HepG2 (cell line): Measurements from ENCODE around the gene MYH9. TPM values are rescaled to one million over a fixed set of nuclear protein-coding genes. Genes with fewer than 3 reads are reported as not detected.
A peak's percentile ranks its signal among the peaks of the same experiment; 100 is the strongest.

ENCODE experiments used
- CREM ChIP-seq, 2 experiments: sonication (generic) in 1 of 2; formaldehyde crosslinking in 1 of 2; IDR thresholded peaks; 2 replicates each; pipeline versions ENCODE4 v1.4.0 to v1.6.1; 2016 to 2020; ENCODE audit warnings: antibody characterized with exemption in 1 of 2, mild to moderate bottlenecking in 1 of 2, missing genetic modification reagents in 1 of 2
- DR1 ChIP-seq: sonication (generic); formaldehyde crosslinking; IDR thresholded peaks from 2 replicates; pipeline ENCODE4 v1.8.0; 2021; ENCODE audit warnings: mild to moderate bottlenecking, missing genetic modification reagents, inconsistent platforms
- FOSL2 ChIP-seq: sonication (generic); formaldehyde crosslinking; IDR thresholded peaks from 2 replicates; pipeline ENCODE4 v1.4.0; 2020; ENCODE audit warnings: missing genetic modification reagents
- HIC2 ChIP-seq: sonication (generic); formaldehyde crosslinking; IDR thresholded peaks from 2 replicates; pipeline ENCODE4 v1.9.0; 2022; ENCODE audit warnings: low read depth, missing genetic modification reagents
- IRF9 ChIP-seq: sonication (generic); formaldehyde crosslinking; IDR thresholded peaks from 2 replicates; pipeline ENCODE4 v1.8.0; 2022; ENCODE audit warnings: missing genetic modification reagents, mild to moderate bottlenecking, borderline replicate concordance
- KAT2B ChIP-seq: fragments of 150-350 bp; IDR thresholded peaks from 2 replicates; pipeline ENCODE4 v1.6.1; 2014; ENCODE audit warnings: low read depth, low read length, borderline replicate concordance
- MAZ ChIP-seq, 2 experiments: sonication (generic) in 1 of 2; formaldehyde crosslinking in 1 of 2; IDR thresholded peaks; 2 replicates each; pipeline versions ENCODE4 v1.5.0 to v1.6.1; 2012 to 2020; ENCODE audit warnings: low read depth in 2 of 2, mild to moderate bottlenecking in 2 of 2, borderline replicate concordance in 1 of 2, improper control_type of control experiment in 1 of 2, low read length in 1 of 2, missing genetic modification reagents in 1 of 2, moderate library complexity in 1 of 2
- MEIS2 ChIP-seq: sonication (generic); formaldehyde crosslinking; IDR thresholded peaks from 2 replicates; pipeline ENCODE4 v1.9.0; 2021; ENCODE audit warnings: mild to moderate bottlenecking, missing genetic modification reagents
- SCMH1 ChIP-seq: sonication (generic); formaldehyde crosslinking; IDR thresholded peaks from 2 replicates; pipeline ENCODE4 v1.9.0; 2021; ENCODE audit warnings: missing genetic modification reagents, mild to moderate bottlenecking, borderline replicate concordance
- SKI ChIP-seq: fragments of 450-650 bp; IDR thresholded peaks from one replicate; pipeline ENCODE4 v1.6.1; 2018; ENCODE audit warnings: mild to moderate bottlenecking; ENCODE audit not compliant: partially characterized antibody
- ZBTB43 ChIP-seq: sonication (generic); formaldehyde crosslinking; conservative IDR thresholded peaks from 2 replicates; pipeline ENCODE4 v1.4.0; 2020; ENCODE audit warnings: missing genetic modification reagents
- ZKSCAN8 ChIP-seq: IDR thresholded peaks from 2 replicates; pipeline ENCODE4 v1.6.1; 2016; ENCODE audit warnings: borderline replicate concordance, missing genetic modification reagents, missing compliant biosample characterization
- ZNF138 ChIP-seq: sonication (generic); formaldehyde crosslinking; IDR thresholded peaks from 2 replicates; pipeline ENCODE4 v1.5.0; 2020; ENCODE audit warnings: mild to moderate bottlenecking, low read depth, missing genetic modification reagents
- ZNF34 ChIP-seq: sonication (generic); formaldehyde crosslinking; IDR thresholded peaks from 2 replicates; pipeline ENCODE4 v1.4.0; 2020; ENCODE audit warnings: mild to moderate bottlenecking, missing genetic modification reagents, borderline replicate concordance
- ZNF598 ChIP-seq: sonication (generic); formaldehyde crosslinking; IDR thresholded peaks from 2 replicates; pipeline ENCODE4 v1.5.1; 2020; ENCODE audit warnings: mild to moderate bottlenecking, missing genetic modification reagents, borderline replicate concordance
- ZNF609 ChIP-seq: sonication (generic); formaldehyde crosslinking; IDR thresholded peaks from 2 replicates; pipeline ENCODE4 v1.4.0; 2020; ENCODE audit warnings: mild to moderate bottlenecking, missing genetic modification reagents, borderline replicate concordance
- ZSCAN22 ChIP-seq: sonication (generic); formaldehyde crosslinking; IDR thresholded peaks from 2 replicates; pipeline ENCODE4 v1.4.0; 2020; ENCODE audit warnings: mild to moderate bottlenecking, missing genetic modification reagents
- polyA plus RNA-seq, 8 experiments: library from polyadenylated mRNA; depleted of rRNA in 3 of 8; stranded (reverse) in 7 of 8; unstranded in 1 of 8; fragments of >200 nt; fragmentation: Illumina TruSeq in 4 of 8; extraction: Trizol in 4 of 8; gene quantifications; 2 replicates each; pipeline versions ENCODE4 v1.2.1 to v1.2.3, GENCODE V29; 2011 to 2016; ENCODE audit warnings: low read depth in 4 of 8, missing spikeins in 1 of 8, mixed read lengths in 1 of 8; ENCODE audit not compliant: insufficient read depth in 1 of 8
- total RNA-seq, 5 experiments: library from RNA; depleted of rRNA; stranded (reverse); fragments of >200 nt; fragmentation: Illumina TruSeq; extraction: Trizol; gene quantifications; 2 replicates each; pipeline ENCODE4 v1.2.3, GENCODE V29; 2016; ENCODE audit warnings: low read depth in 1 of 5

Gene MYH9
- total and polyA plus RNA-seq, 2 of the 13 experiments (the other 11 are each of a cell fraction or from before 2014, with no cell fraction given): 50.7 to 98.5 TPM

- no peak for TF ChIP-seq ZBTB43 (CRISPR knock-in tag)
- TF ChIP-seq KAT2B: no peak
- no peak for TF ChIP-seq SCMH1 (CRISPR knock-in tag)
- TF ChIP-seq ZKSCAN8 (CRISPR knock-in tag): no peak
- no peak for TF ChIP-seq SKI
- no peak; the same call in 1 of the 2 replicates for TF ChIP-seq CREM (IDR thresholded peaks at IDR 0.05)
- TF ChIP-seq CREM (CRISPR knock-in tag; IDR thresholded peaks at IDR 0.05): no peak
- TF ChIP-seq ZNF609 (CRISPR knock-in tag): peak; percentile 60; the same call in 1 of the 2 replicates
- TF ChIP-seq MAZ (IDR thresholded peaks at IDR 0.05; ENCODE audit: borderline replicate concordance, low read depth, low read length): peak; percentile 44; the same call in 1 of the 2 replicates
- TF ChIP-seq MAZ (CRISPR knock-in tag; IDR thresholded peaks at IDR 0.05; ENCODE audit: low read depth): peak; percentile 59
- TF ChIP-seq MEIS2 (CRISPR knock-in tag): no peak
- TF ChIP-seq ZNF598 (CRISPR knock-in tag): peak; percentile 69; the same call in 1 of the 2 replicates
- TF ChIP-seq HIC2: peak; percentile 62; the same call in 1 of the 2 replicates
- TF ChIP-seq ZNF138: no peak
- TF ChIP-seq FOSL2 (CRISPR knock-in tag): peak; percentile 18; the same call in 1 of the 2 replicates
- no peak for TF ChIP-seq ZSCAN22 (CRISPR knock-in tag)
- peak; percentile 2; the same call in 1 of the 2 replicates for TF ChIP-seq IRF9
- peak; percentile 76 for TF ChIP-seq DR1
- no peak for TF ChIP-seq ZNF34 (CRISPR knock-in tag)
Observed at GRCh38 chr22:36409911-36410756, 22.4 kb upstream of the MYH9 start (continued).
